Measurements from ENCODE around the gene CNTNAP1. TPM values are rescaled to one million over a fixed set of nuclear protein-coding genes. Genes with fewer than 3 reads are reported as not detected.

CNTNAP1 gene
- total and polyA plus RNA-seq, 9 of the 15 experiments (the other 6 are each of a cell fraction or from before 2014, with no cell fraction given): 0.10 to 1.8 (median 0.62) TPM

- Histone ChIP-seq H3K27me3 (ENCODE audit: control insufficient read depth in 2 of 2, insufficient read depth in 2 of 2, low read length in 2 of 2) (no peaks in the 10 kb centered on the region), H3K4me2 (ENCODE audit: insufficient read depth, low read length) (peak overlapping the region; percentile 90), H3K4me3 (peak overlapping the region; percentile 60), H3K79me2 (ENCODE audit: control insufficient read depth, insufficient read depth, low read length) (peaks cover 36% of the 10 kb centered on the region), H3K4me1 (replicated peaks in 1 of 2; ENCODE audit: control insufficient read depth in 2 of 2, insufficient read depth in 2 of 2, low read length in 2 of 2) (peaks cover 41 to 82% of the 10 kb centered on the region in 2 experiments), H3K36me3 (ENCODE audit: control insufficient read depth, insufficient read depth, low read length) (peaks cover 4% of the 10 kb centered on the region; the same call in 1 of the 3 replicates), H3K9me3 (replicated peaks; ENCODE audit: control insufficient read depth, insufficient read depth, low read depth, low read length) (no peaks in the 10 kb centered on the region), H3K9ac (ENCODE audit: insufficient read depth in 1 of 2, low read depth in 2 of 2, low read length in 2 of 2) (peak overlapping the region; percentile 67 to 90; a peak in 3 of 4 replicates), H2AFZ (ENCODE audit: low read depth, low read length) (peak overlapping the region; percentile 85), H4K20me1 (replicated peaks; ENCODE audit: control insufficient read depth, insufficient read depth, low read length) (peaks cover 5% of the 10 kb centered on the region), H3K27ac (ENCODE audit: extremely low read depth, low read depth, low read length) (peak overlapping the region; percentile 95), H3K9me1 (ENCODE audit: control insufficient read depth, insufficient read depth, low read length) (no peaks in the 10 kb centered on the region)
- WGBS (ENCODE audit: insufficient coverage, low coverage, missing lambda C conversion rate): 1% methylated on average over 15 of the region's 18 CpGs
- CTCF ChIA-PET (ENCODE audit: low intra/inter-chr PET ratio): no interaction called here
- intact Hi-C loops (cut with micrococcal nuclease) (loop anchor here (1.0 to 5.0 kb wide), 3 partner anchors 20 to 72 kb away; partner anchors contain the start of genes RETREG3 and TUBG1), in situ Hi-C loops (cut with MboI) (no loop called here)
- DNase-seq (ENCODE audit: extremely low read depth in 1 of 4, low spot score in 3 of 4) (peak; percentile 46 to 64 (median 55)), FAIRE-seq (peak; percentile 57), ATAC-seq (peak; percentile 1; the same call in 1 of the 3 replicates)
- BruUV-seq (replicated peaks): no TSS peak
- POLR2A ChIA-PET: interaction anchor here (0.6 to 3.2 kb wide), 8 partner anchors 8 to 103 kb away, joined by 3 to 24 read pairs (median 6); partner anchors contain the start of genes PSMC3IP and RETREG3
- TF ChIP-seq TSC22D4 (tag; IDR thresholded peaks at IDR 0.05) (no peak), CHD4 (IDR thresholded peaks at IDR 0.05; ENCODE audit: insufficient read depth, insufficient replicate concordance, low read depth, low read length, poor library complexity, severe bottlenecking) (no peak), ILK (tag; IDR thresholded peaks at IDR 0.05; ENCODE audit: borderline replicate concordance, low read depth) (no peak), DEAF1 (CRISPR knock-in tag; IDR thresholded peaks at IDR 0.05) (no peak), ZFP36 (IDR thresholded peaks at IDR 0.05; ENCODE audit: low read depth, low read length, partially characterized antibody) (no peak), SIN3A (IDR thresholded peaks at IDR 0.05; ENCODE audit: borderline replicate concordance in 2 of 2, control insufficient read depth in 1 of 2, low read depth in 2 of 2, low read length in 2 of 2) (no peak), MYC (IDR thresholded peaks at IDR 0.05; ENCODE audit: low read depth, low read length) (no peak), MYC (CRISPR knock-in tag; IDR thresholded peaks at IDR 0.05; ENCODE audit: borderline replicate concordance, low read depth) (no peak), FOXM1 (IDR thresholded peaks at IDR 0.05; ENCODE audit: low read depth) (no peak), FOXM1 (CRISPR knock-in tag; IDR thresholded peaks at IDR 0.05; ENCODE audit: low read depth) (no peak), RBM39 (optimal IDR thresholded peaks at IDR 0.05; ENCODE audit: low read depth, low read length) (no peak), RB1 (IDR thresholded peaks at IDR 0.05; ENCODE audit: low read depth) (no peak), ZSCAN29 (IDR thresholded peaks at IDR 0.05) (no peak), NFIC (IDR thresholded peaks at IDR 0.05) (peak; percentile 32; the same call in 1 of the 2 replicates), CTCF (IDR thresholded peaks at IDR 0.05 in 2 of 3, conservative IDR thresholded peaks at IDR 0.05 in 1 of 3; ENCODE audit: insufficient read depth in 2 of 3, low read depth in 1 of 3, low read length in 3 of 3) (peak in 1 of 3 experiments; percentile 21; a peak in 1 of 6 replicates)
Measured at GRCh38 chr17:42678951-42679491, 3.3 kb upstream of the CNTNAP1 start.

Measured in K562 (cell line).